ENCODE data around the gene ARMH3.
A peak's percentile ranks its signal among the peaks of the same experiment; 100 is the strongest.
"Not testable (repeated sequence)": the region's sequence is repeated elsewhere in the genome, so short reads cannot be mapped to it uniquely, and the experiment has no call there.

The ARMH3 gene

GRCh38 chr10:102055647-102056419 is at the start of gene ARMH3:
Gene ARMH3 (minus strand): TSS chr10:102056173. CDS start chr10:102040114, 16,059 bp downstream.
- peak; percentile 81 for DNase-seq (ENCODE audit: low read depth)

GRCh38 chr10:102102421-102102820 is 46.4 kb upstream of the ARMH3 start:
- DNase-seq (ENCODE audit: low read depth), result no peak

GRCh38 chr10:102101152-102101551 is 45.2 kb upstream of the ARMH3 start:
- DNase-seq (ENCODE audit: low read depth), result no peak

GRCh38 chr10:102096449-102096848 is 40.5 kb upstream of the ARMH3 start:
- DNase-seq (ENCODE audit: low read depth), result no peak

- no peak for DNase-seq (ENCODE audit: low read depth)
These were observed 34.8 kb upstream of the ARMH3 start for GRCh38 chr10:102090772-102091171.

- no peak for DNase-seq (ENCODE audit: low read depth)
These were observed 30.2 kb upstream of the ARMH3 start for GRCh38 chr10:102086196-102086595.

- DNase-seq (ENCODE audit: low read depth), result no peak
These were observed 29.4 kb upstream of the ARMH3 start for GRCh38 chr10:102085336-102085735.

GRCh38 chr10:102083541-102083940 is 27.6 kb upstream of the ARMH3 start:
- DNase-seq (ENCODE audit: low read depth), result no peak

GRCh38 chr10:102072673-102073527 is 16.9 kb upstream of the ARMH3 start:
- peak; percentile 62 for DNase-seq (ENCODE audit: low read depth)

GRCh38 chr10:102069071-102069470 is 13.1 kb upstream of the ARMH3 start:
- no peak for DNase-seq (ENCODE audit: low read depth)

GRCh38 chr10:102068216-102068615 is 12.2 kb upstream of the ARMH3 start:
- no peak for DNase-seq (ENCODE audit: low read depth)

- no peak for DNase-seq (ENCODE audit: low read depth)
These were observed 11.3 kb upstream of the ARMH3 start for GRCh38 chr10:102067091-102067916.

- DNase-seq (ENCODE audit: low read depth), result no peak
These were observed 10.6 kb upstream of the ARMH3 start for GRCh38 chr10:102066399-102067088.

GRCh38 chr10:102065561-102066398 is 9.8 kb upstream of the ARMH3 start:
- no peak for DNase-seq (ENCODE audit: low read depth)

GRCh38 chr10:102064868-102065560 is 9.0 kb upstream of the ARMH3 start, which contains the start of gene HPS6:
Gene HPS6 (plus strand): TSS chr10:102065349. CDS start chr10:102065475, 126 bp downstream.
- peak; percentile 86 for DNase-seq (ENCODE audit: low read depth)

GRCh38 chr10:102064503-102064867 is 8.5 kb upstream of the ARMH3 start:
- no peak for DNase-seq (ENCODE audit: low read depth)

- no peak for DNase-seq (ENCODE audit: low read depth)
These were observed 4.0 kb upstream of the ARMH3 start for GRCh38 chr10:102059987-102060386.

- not testable (repeated sequence) for DNase-seq (ENCODE audit: low read depth)
These were observed 909 bp downstream of the ARMH3 start for GRCh38 chr10:102054881-102055646.

- no peak for DNase-seq (ENCODE audit: low read depth)
These were observed 9.9 kb downstream of the ARMH3 start for GRCh38 chr10:102046095-102046494.
